NB4 (cell line): ENCODE results near the gene B4GALT1.

Source experiments
- CTCF ChIP-seq: IDR thresholded peaks from one replicate; pipeline ENCODE4 v1.5.1; 2012; ENCODE audit warnings: low read depth, low read length
- MYC ChIP-seq: IDR thresholded peaks from 2 replicates; pipeline ENCODE4 v1.6.1; 2011; ENCODE audit warnings: low read depth, low read length
- POLR2A ChIP-seq: IDR thresholded peaks from 2 replicates; pipeline ENCODE4 v1.6.1; 2011; ENCODE audit warnings: mild to moderate bottlenecking; ENCODE audit not compliant: insufficient read length; ENCODE audit errors: extremely low read depth
- TF ChIP-seq, protein P1 (sequence below): IDR thresholded peaks from 2 replicates; pipeline ENCODE4 v1.6.1; 2011; ENCODE audit warnings: low read depth, low read length

GRCh38 chr9:33172256-33173238 lies 5.4 kb upstream of the B4GALT1 start:
- TF ChIP-seq CTCF, result no peak
- no peak for TF ChIP-seq POLR2A
- TF ChIP-seq MYC, result no peak
- TF ChIP-seq, protein P1, sequence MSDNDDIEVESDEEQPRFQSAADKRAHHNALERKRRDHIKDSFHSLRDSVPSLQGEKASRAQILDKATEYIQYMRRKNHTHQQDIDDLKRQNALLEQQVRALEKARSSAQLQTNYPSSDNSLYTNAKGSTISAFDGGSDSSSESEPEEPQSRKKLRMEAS, result no peak
